Brain pericyte (primary cell): ENCODE data around the gene GTF2IRD1.
"Not testable (repeated sequence)": the region's sequence is repeated elsewhere in the genome, so short reads cannot be mapped to it uniquely, and the experiment has no call there.

Experiments
- DNase-seq: peaks from one replicate; pipeline ENCODE4 v3.0.0-alpha.2; 2012; ENCODE audit warnings: low read depth, low spot score

GTF2IRD1 gene

GRCh38 chr7:74512762-74513161 lies 59.1 kb downstream of the GTF2IRD1 start:
- DNase-seq: no peak

- DNase-seq: no peak
Measured at GRCh38 chr7:74514131-74514591, 60.5 kb downstream of the GTF2IRD1 start.

GRCh38 chr7:74515276-74515675 lies 61.6 kb downstream of the GTF2IRD1 start:
- no peak for DNase-seq

GRCh38 chr7:74516214-74516613 lies 62.5 kb downstream of the GTF2IRD1 start:
- no peak for DNase-seq

GRCh38 chr7:74518041-74518440 lies 64.3 kb downstream of the GTF2IRD1 start:
- DNase-seq: no peak

- DNase-seq: no peak
Measured at GRCh38 chr7:74518654-74519053, 64.9 kb downstream of the GTF2IRD1 start.

GRCh38 chr7:74519395-74519794 lies 65.7 kb downstream of the GTF2IRD1 start:
- DNase-seq: no peak

GRCh38 chr7:74521855-74522254 lies 68.1 kb downstream of the GTF2IRD1 start:
- DNase-seq: no peak

GRCh38 chr7:74522281-74522905 lies 68.7 kb downstream of the GTF2IRD1 start:
- DNase-seq: no peak

GRCh38 chr7:74523015-74523414 lies 69.3 kb downstream of the GTF2IRD1 start:
- DNase-seq: no peak

- no peak for DNase-seq
Measured at GRCh38 chr7:74525140-74525539, 71.4 kb downstream of the GTF2IRD1 start.

GRCh38 chr7:74525881-74526280 lies 72.2 kb downstream of the GTF2IRD1 start:
- no peak for DNase-seq

- DNase-seq: no peak
Measured at GRCh38 chr7:74526780-74527179, 73.1 kb downstream of the GTF2IRD1 start.

GRCh38 chr7:74527842-74528241 lies 74.1 kb downstream of the GTF2IRD1 start:
- no peak for DNase-seq

- not testable (repeated sequence) for DNase-seq
Measured at GRCh38 chr7:74528773-74529172, 75.1 kb downstream of the GTF2IRD1 start.

GRCh38 chr7:74535951-74536356 lies 82.2 kb downstream of the GTF2IRD1 start:
- DNase-seq: no peak

GRCh38 chr7:74541937-74542336 lies 88.2 kb downstream of the GTF2IRD1 start:
- not testable (repeated sequence) for DNase-seq

- DNase-seq: no peak
Measured at GRCh38 chr7:74542558-74543117, 88.9 kb downstream of the GTF2IRD1 start.

GRCh38 chr7:74544706-74545469 lies 91.2 kb downstream of the GTF2IRD1 start:
- no peak for DNase-seq

GRCh38 chr7:74545921-74546320 lies 92.2 kb downstream of the GTF2IRD1 start:
- DNase-seq: no peak

- not testable (repeated sequence) for DNase-seq
Measured at GRCh38 chr7:74553596-74554012, 99.9 kb downstream of the GTF2IRD1 start.

- no peak for DNase-seq
Measured at GRCh38 chr7:74554178-74554577, 100.5 kb downstream of the GTF2IRD1 start.
